GM23248 (cell line): ENCODE results near the gene DDX17.

Experiments
- EZH2 ChIP-seq: fragments of 200-600 bp; sonication (generic); IDR thresholded peaks from 2 replicates; pipeline ENCODE4 v1.6.1; 2018; ENCODE audit warnings: antibody characterized with exemption, mild to moderate bottlenecking; ENCODE audit not compliant: insufficient read depth, poor library complexity, severe bottlenecking
- EZH2phosphoT487 ChIP-seq: fragments of 200-600 bp; sonication (generic); IDR thresholded peaks from 2 replicates; pipeline ENCODE4 v1.6.1; 2018; ENCODE audit warnings: antibody characterized with exemption, moderate library complexity, mild to moderate bottlenecking, low read depth; ENCODE audit not compliant: insufficient read depth

GRCh38 chr22:38481871-38482332 is 24.2 kb downstream of the DDX17 start:
- TF ChIP-seq EZH2phosphoT487 (no peak), EZH2 (no peak)
